Measurements from ENCODE around the gene TSEN54.

- TF ChIP-seq CTCF (optimal IDR thresholded peaks at IDR 0.05 in 1 of 3, IDR thresholded peaks at IDR 0.05 in 1 of 3, conservative IDR thresholded peaks at IDR 0.05 in 1 of 3; ENCODE audit: extremely low read depth in 1 of 3, insufficient read depth in 2 of 3, low read length in 3 of 3) (no peak), EZH2 (IDR thresholded peaks at IDR 0.05; ENCODE audit: low read length) (no peak)
Observed at GRCh38 chr17:75552425-75553294, 36.3 kb downstream of the TSEN54 start.

Measured in keratinocyte (primary cell).